Immature natural killer cell (primary cell): ENCODE results near the gene AKR7A2. TPM values are rescaled to one million over a fixed set of nuclear protein-coding genes. Genes with fewer than 3 reads are reported as not detected.

Source experiments
- DNase-seq, 3 donors: peaks; one replicate each; pipeline ENCODE4 v3.0.0; 2022; ENCODE audit warnings: mixed read lengths in 1 of 3
- H3K27ac Mint-ChIP-seq, 6 donors: one replicate each; pipeline ENCODE4 v1.8.0; 2020; ENCODE audit warnings: mixed read lengths in 6 of 6, mild to moderate bottlenecking in 5 of 6, inconsistent platforms in 4 of 6, moderate library complexity in 3 of 6
- H3K27me3 Mint-ChIP-seq, 3 donors: one replicate each; pipeline ENCODE4 v1.8.0; 2020 to 2021; ENCODE audit warnings: low read depth in 3 of 3, mild to moderate bottlenecking in 3 of 3, mixed read lengths in 3 of 3, moderate library complexity in 3 of 3, inconsistent platforms in 1 of 3
- H3K36me3 Mint-ChIP-seq, 3 donors: one replicate each; pipeline ENCODE4 v1.8.0; 2020; ENCODE audit warnings: mixed read lengths in 3 of 3, inconsistent platforms in 2 of 3, mild to moderate bottlenecking in 2 of 3
- H3K4me1 Mint-ChIP-seq, 2 donors: one replicate each; pipeline ENCODE4 v1.8.0; 2020; ENCODE audit warnings: inconsistent platforms in 2 of 2, mild to moderate bottlenecking in 2 of 2, mixed read lengths in 2 of 2, moderate library complexity in 1 of 2
- H3K4me3 Mint-ChIP-seq, 5 donors: one replicate each; pipeline ENCODE4 v1.8.0; 2020; ENCODE audit warnings: mild to moderate bottlenecking in 5 of 5, mixed read lengths in 5 of 5, inconsistent platforms in 3 of 5, moderate library complexity in 3 of 5
- H3K9me3 Mint-ChIP-seq, 6 donors: one replicate each; pipeline ENCODE4 v1.8.0; 2020; ENCODE audit warnings: mild to moderate bottlenecking in 6 of 6, mixed read lengths in 6 of 6, inconsistent platforms in 4 of 6, moderate library complexity in 3 of 6
- polyA plus RNA-seq, 3 donors: library from polyadenylated mRNA; unstranded; fragments of 300-500 nt; fragmentation: Illumina TruSeq; gene quantifications; one replicate each; pipeline ENCODE4 v1.2.3, GENCODE V29; 2021

The AKR7A2 gene
- polyA plus RNA-seq, result 100 to 1,000 TPM; 130 to 217 (median 153) TPM

GRCh38 chr1:19311931-19312781, at the start of gene AKR7A2, which contains the start of gene SLC66A1:
Gene AKR7A2, minus strand, starts transcription at chr1:19312144. Its CDS starts 20 bp downstream, at chr1:19312124.
Gene SLC66A1, plus strand, starts transcription at chr1:19312326. Its CDS starts 5,352 bp downstream, at chr1:19317678.
- Mint-ChIP-seq H3K27ac (peak within 1 kb of the TSS; percentile 72 to 90 (median 80)), H3K4me3 (peak within 1 kb of the TSS; percentile 85 to 95 (median 88)), H3K9me3 (no peaks in the 10 kb centered on the region), H3K27me3 (peaks cover 4 to 10% (median 5%) of the 10 kb centered on the region in 3 donors), H3K36me3 (peaks cover 4 to 7% (median 6%) of the 10 kb centered on the region in 3 donors), H3K4me1 (peaks cover 45 to 52% of the 10 kb centered on the region in 2 donors)
- DNase-seq, result peak; percentile 86 to 95 (median 92)

GRCh38 chr1:19360843-19361610, 49.1 kb upstream of the AKR7A2 start:
- Mint-ChIP-seq H3K9me3 (no peaks in the 10 kb centered on the region), H3K27me3 (peaks cover 0 to 7% (median 3%) of the 10 kb centered on the region in 3 donors), H3K4me1 (peaks cover 70 to 85% of the 10 kb centered on the region in 2 donors), H3K27ac (peak overlapping the region in 4 of 6 donors; percentile 5 to 48 (median 31)), H3K36me3 (peaks cover 0 to under 1% (median 0%) of the 10 kb centered on the region in 3 donors), H3K4me3 (no peak overlapping the region)
- DNase-seq, result no peak

- peak overlapping the region in 3 of 6 donors; percentile 21 to 67 (median 48) for H3K27ac Mint-ChIP-seq
- peaks cover 0 to 6% (median 0%) of the 10 kb centered on the region in 3 donors for H3K36me3 Mint-ChIP-seq
- H3K4me1 Mint-ChIP-seq, result peaks cover 67 to 79% of the 10 kb centered on the region in 2 donors
- H3K4me3 Mint-ChIP-seq, result no peak overlapping the region
- H3K27me3 Mint-ChIP-seq, result peaks cover 0 to 7% (median 3%) of the 10 kb centered on the region in 3 donors
- no peaks in the 10 kb centered on the region for H3K9me3 Mint-ChIP-seq
- DNase-seq, result no peak
Measured at GRCh38 chr1:19360432-19360831, 48.5 kb upstream of the AKR7A2 start.

GRCh38 chr1:19360016-19360415, 48.1 kb upstream of the AKR7A2 start:
- Mint-ChIP-seq H3K9me3 (no peaks in the 10 kb centered on the region), H3K27ac (peak overlapping the region in 4 of 6 donors; percentile 21 to 67 (median 52)), H3K36me3 (peaks cover 0 to 6% (median 0%) of the 10 kb centered on the region in 3 donors), H3K4me3 (peak overlapping the region in 1 of 5 donors; percentile 26), H3K4me1 (peaks cover 64 to 75% of the 10 kb centered on the region in 2 donors), H3K27me3 (peaks cover 0 to 7% (median 3%) of the 10 kb centered on the region in 3 donors)
- DNase-seq, result no peak

GRCh38 chr1:19359357-19359756, 47.4 kb upstream of the AKR7A2 start:
- Mint-ChIP-seq H3K9me3 (no peaks in the 10 kb centered on the region), H3K36me3 (peaks cover 0 to 8% (median 0%) of the 10 kb centered on the region in 3 donors), H3K27me3 (peaks cover 0 to 5% (median 3%) of the 10 kb centered on the region in 3 donors), H3K4me3 (peak overlapping the region in 1 of 5 donors; percentile 18), H3K27ac (peak overlapping the region in 2 of 6 donors; percentile 39 to 67), H3K4me1 (peaks cover 61 to 68% of the 10 kb centered on the region in 2 donors)
- no peak for DNase-seq

GRCh38 chr1:19358710-19359109, 46.8 kb upstream of the AKR7A2 start:
- no peak for DNase-seq
- Mint-ChIP-seq H3K27me3 (peaks cover 0 to 5% (median 3%) of the 10 kb centered on the region in 3 donors), H3K36me3 (peaks cover 0 to 12% (median 0%) of the 10 kb centered on the region in 3 donors), H3K9me3 (no peaks in the 10 kb centered on the region), H3K4me3 (no peak overlapping the region), H3K27ac (no peak overlapping the region), H3K4me1 (peaks cover 56 to 66% of the 10 kb centered on the region in 2 donors)

- Mint-ChIP-seq H3K36me3 (peaks cover 0 to 17% (median under 1%) of the 10 kb centered on the region in 3 donors), H3K4me1 (peaks cover 49 to 55% of the 10 kb centered on the region in 2 donors), H3K27me3 (peaks cover 3% of the 10 kb centered on the region in 3 donors), H3K27ac (peak overlapping the region in 4 of 6 donors; percentile 3 to 84 (median 39)), H3K9me3 (no peaks in the 10 kb centered on the region), H3K4me3 (no peak overlapping the region)
- DNase-seq, result no peak
Measured at GRCh38 chr1:19357299-19357986, 45.5 kb upstream of the AKR7A2 start.

- H3K36me3 Mint-ChIP-seq, result peaks cover 0 to 22% (median 3%) of the 10 kb centered on the region in 3 donors
- DNase-seq, result no peak
Measured at GRCh38 chr1:19356266-19356665, 44.3 kb upstream of the AKR7A2 start.

GRCh38 chr1:19354531-19354981, 42.6 kb upstream of the AKR7A2 start:
- Mint-ChIP-seq H3K4me3 (no peak overlapping the region), H3K4me1 (peaks cover 26 to 27% of the 10 kb centered on the region in 2 donors), H3K36me3 (peaks cover 0 to 26% (median 3%) of the 10 kb centered on the region in 3 donors), H3K9me3 (no peaks in the 10 kb centered on the region), H3K27ac (no peak overlapping the region), H3K27me3 (peaks cover 0 to 5% (median 3%) of the 10 kb centered on the region in 3 donors)
- DNase-seq, result no peak

More at GRCh38 chr1:19356266-19356665, 44.3 kb upstream of the AKR7A2 start:
- Mint-ChIP-seq H3K9me3 (no peaks in the 10 kb centered on the region), H3K4me1 (peaks cover 43 to 44% of the 10 kb centered on the region in 2 donors), H3K27me3 (peaks cover 3% of the 10 kb centered on the region in 3 donors), H3K27ac (peak overlapping the region in 1 of 6 donors; percentile 32), H3K4me3 (no peak overlapping the region)

- DNase-seq, result no peak
- Mint-ChIP-seq H3K27ac (no peak overlapping the region), H3K4me1 (peaks cover 16 to 17% of the 10 kb centered on the region in 2 donors), H3K36me3 (peaks cover 0 to 26% (median 3%) of the 10 kb centered on the region in 3 donors), H3K4me3 (no peak overlapping the region), H3K9me3 (no peaks in the 10 kb centered on the region), H3K27me3 (peaks cover 0 to 5% (median 3%) of the 10 kb centered on the region in 3 donors)
Measured at GRCh38 chr1:19353596-19353995, 41.7 kb upstream of the AKR7A2 start.

GRCh38 chr1:19352839-19353238, 40.9 kb upstream of the AKR7A2 start:
- Mint-ChIP-seq H3K9me3 (no peaks in the 10 kb centered on the region), H3K27me3 (peaks cover 0 to 3% (median 2%) of the 10 kb centered on the region in 3 donors), H3K4me1 (peaks cover 10 to 11% of the 10 kb centered on the region in 2 donors), H3K36me3 (peaks cover 0 to 26% (median 3%) of the 10 kb centered on the region in 3 donors), H3K27ac (peak overlapping the region in 1 of 6 donors; percentile 18), H3K4me3 (no peak overlapping the region)
- no peak for DNase-seq

GRCh38 chr1:19351873-19352272, 39.9 kb upstream of the AKR7A2 start:
- no peak for DNase-seq
- Mint-ChIP-seq H3K4me3 (no peak overlapping the region), H3K36me3 (peaks cover 0 to 26% (median 3%) of the 10 kb centered on the region in 3 donors), H3K27me3 (peaks cover 0 to 5% (median 3%) of the 10 kb centered on the region in 3 donors), H3K4me1 (peaks cover 5 to 7% of the 10 kb centered on the region in 2 donors), H3K27ac (peak overlapping the region in 1 of 6 donors; percentile 8), H3K9me3 (no peaks in the 10 kb centered on the region)
